ENCODE measurements around the gene B3GAT1.
"Not testable (repeated sequence)": the region's sequence is repeated elsewhere in the genome, so short reads cannot be mapped to it uniquely, and the experiment has no call there.

B3GAT1 gene

DNA sequence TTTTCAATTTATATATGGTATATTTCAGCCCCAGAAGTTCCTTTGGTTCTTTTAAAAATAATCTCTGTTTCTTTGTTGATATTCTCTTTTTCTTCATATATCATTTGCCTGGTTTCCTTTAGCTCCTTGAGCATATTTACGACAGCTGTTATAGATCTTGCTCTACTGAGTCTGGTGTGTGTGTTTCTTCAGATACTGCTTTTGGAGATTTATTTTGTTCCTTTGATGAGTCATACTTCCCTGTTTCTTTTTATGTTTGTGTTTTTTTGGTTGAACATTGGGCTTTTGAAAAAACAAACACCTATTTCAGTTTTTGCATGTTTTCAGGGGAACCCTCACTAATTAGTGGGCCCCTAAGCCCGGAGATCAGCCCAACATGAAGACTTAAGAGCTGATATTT is 56.9 kb downstream of the B3GAT1 start:
- no peak for DNase-seq (ENCODE audit: low read depth)

DNA sequence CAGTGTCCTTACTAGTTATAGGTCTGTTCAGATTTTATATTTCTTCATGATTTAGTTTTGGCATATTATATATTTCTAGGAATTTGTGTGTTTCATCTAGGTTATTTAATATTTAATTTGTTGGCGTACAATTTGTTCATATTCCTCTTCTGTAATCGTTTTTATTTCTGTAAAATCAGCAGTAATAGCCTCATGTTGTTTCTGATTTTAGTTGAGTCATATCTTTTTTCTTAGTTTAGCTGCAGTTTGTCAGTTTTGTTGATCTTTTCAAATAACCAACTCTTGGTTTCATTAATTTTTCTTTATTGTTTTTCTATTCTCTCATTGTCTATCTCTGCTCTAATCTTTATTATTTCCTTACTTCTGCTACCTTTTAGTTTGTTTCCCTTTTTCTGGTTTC is 59.9 kb downstream of the B3GAT1 start:
- DNase-seq (ENCODE audit: low read depth): no peak

DNA sequence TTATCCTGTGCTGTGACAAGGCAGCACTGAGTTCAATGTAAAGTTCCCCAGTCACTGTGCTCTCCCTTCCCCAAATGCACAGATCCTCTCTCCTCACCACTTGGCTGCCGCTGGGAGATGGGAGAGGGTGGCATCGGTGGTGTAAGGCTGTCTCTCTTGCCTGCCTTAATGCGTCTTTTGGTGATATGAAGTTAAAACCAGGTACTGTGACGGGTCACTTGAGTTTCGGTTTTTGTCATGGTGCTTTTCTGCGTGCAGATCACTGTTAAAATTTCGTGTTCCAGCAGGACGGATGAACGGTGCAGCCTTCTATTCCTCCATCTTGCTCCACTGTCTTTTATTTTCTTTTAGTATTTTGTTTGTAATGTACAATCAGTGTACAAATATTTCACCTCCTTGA is 61.7 kb downstream of the B3GAT1 start:
- no peak for DNase-seq (ENCODE audit: low read depth)

DNA sequence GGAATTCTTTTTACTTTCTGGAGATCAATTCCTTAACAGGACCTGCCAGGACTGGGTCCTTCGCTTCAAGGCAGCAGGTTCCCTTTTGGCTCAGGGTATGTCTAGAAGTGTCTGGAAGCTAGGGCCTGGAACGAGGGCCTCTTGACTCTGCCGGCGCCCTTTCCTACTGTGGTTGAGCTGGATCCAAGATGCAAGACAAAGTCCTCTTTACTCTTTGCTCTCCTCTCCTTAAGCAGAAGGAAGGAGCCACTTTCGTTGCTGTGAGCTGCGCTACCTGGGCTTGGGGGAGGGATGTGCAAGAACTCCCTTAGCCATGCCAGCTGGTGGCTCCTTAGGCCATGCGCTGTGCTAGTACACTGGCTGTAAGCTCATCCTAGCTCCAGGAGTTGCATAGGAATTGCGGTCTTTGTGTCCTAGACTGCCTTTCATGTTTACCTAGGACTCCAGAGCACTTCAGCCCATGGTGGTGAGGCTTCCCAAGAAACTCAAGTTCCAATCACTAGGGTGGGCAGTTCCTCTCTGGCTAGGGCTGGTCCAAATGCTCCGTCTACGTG is 62.2 kb downstream of the B3GAT1 start:
- DNase-seq (ENCODE audit: low read depth): no peak

DNA sequence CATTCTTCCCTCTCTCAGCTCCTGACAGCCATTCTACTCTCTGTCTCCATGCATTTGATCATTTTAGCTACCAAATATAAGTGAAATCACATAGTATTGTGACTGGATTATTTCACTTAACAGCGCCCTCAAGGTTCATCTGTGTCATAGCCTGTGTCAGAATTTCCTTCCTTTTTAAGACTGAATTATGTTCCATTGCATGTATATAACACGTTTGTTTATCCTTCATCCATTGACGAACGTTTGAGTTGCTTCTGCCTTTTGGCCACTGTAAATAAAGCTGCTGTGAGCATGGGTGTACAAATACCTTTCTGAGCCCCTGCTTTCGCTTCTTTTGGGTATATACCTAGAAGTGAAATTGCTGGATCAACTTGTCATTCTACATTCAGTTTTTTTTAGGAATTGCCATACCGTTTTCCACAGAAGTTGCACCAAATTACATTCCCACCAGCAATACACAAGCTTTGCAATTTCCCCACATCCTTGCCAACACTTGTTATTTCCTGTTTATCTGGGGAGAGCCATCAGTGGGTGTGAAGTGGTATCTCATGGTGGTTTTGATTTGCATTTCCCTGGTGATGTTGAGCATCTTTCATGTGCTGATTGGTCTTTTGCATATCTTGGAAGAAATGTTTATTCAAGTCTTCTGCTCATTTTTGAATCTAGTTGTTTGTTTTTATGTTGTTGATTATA is 62.8 kb downstream of the B3GAT1 start:
- no peak for DNase-seq (ENCODE audit: low read depth)

DNA sequence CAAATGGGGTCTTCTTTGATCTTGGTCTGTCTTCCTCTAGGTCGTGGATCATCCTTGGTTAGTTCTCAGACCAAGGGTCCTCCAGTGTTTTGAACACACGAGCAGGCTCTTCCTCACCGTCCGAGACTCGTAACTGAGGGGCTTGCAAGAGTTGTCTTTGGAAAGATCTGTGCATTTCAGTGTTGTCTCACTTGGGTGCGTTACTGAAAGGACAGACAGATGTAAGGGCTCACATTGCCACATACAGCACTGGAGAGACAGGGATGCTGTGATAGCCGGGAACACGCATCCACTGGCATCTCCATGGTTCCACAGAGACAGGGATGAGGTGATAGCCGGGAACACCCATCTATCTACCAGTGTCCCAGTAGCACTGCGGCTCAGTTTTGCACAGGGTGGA is 64.6 kb downstream of the B3GAT1 start:
- DNase-seq (ENCODE audit: low read depth): no peak

DNA sequence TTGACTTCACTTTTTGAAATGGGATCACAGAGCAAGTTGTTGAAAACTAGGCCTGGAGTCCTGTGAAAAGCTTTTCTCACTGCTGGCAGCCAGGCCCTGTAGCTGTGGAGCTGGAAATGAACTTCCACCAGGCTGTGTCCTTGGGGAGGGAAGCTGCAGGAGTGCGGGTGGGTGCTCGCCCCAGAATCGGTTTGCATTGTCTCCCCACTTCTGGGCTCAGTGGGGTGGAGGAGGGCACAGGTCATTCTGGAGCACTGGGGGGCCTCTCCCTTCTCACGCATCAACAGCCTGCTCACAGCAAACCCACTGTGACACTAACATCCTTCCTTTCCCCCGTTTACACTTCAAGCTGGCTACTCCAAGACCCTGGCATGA is 65.1 kb downstream of the B3GAT1 start:
- DNase-seq (ENCODE audit: low read depth): no peak

DNA sequence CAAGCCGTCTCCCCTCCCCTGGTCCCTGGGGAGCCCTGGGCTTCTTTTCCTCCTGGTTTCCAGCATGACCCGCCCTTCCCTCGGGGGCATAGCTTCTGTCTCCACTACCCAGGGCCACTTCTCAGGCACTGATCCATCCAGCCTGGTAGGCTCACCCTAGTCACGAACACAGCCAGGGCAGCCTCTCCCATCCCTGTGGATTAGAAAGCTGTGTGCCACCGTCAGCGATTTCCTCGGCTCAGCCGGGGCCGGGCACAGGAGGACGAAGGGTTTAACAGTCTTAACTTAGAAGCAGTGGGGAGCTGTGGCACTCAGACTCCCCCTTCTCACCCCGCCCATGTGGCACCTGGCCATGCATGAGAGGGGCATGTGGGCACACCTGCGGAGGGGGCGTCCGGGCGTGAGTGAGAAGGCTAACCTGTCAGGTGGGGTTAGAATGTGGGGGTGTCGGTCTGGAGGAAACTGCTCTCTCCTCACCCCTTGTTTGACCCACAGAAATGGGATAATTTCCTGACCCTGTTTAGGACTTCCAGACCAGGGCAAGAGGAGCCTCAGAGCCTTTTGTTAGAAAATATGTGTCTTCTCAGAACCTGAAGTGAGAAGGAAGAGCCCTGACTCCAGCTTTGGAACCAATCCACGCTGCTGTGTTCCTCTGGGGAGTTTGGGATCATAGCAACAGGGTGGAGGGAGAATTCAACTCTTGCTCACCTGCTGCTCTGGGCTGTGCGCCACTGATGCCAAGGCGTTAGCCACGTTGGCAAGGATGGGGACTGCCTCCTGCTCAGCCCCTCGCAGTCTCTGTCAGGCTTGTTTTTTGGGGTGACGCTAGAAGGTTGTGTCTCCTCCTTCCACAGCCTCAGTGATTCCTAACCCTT is 65.7 kb downstream of the B3GAT1 start:
- DNase-seq (ENCODE audit: low read depth): no peak

DNA sequence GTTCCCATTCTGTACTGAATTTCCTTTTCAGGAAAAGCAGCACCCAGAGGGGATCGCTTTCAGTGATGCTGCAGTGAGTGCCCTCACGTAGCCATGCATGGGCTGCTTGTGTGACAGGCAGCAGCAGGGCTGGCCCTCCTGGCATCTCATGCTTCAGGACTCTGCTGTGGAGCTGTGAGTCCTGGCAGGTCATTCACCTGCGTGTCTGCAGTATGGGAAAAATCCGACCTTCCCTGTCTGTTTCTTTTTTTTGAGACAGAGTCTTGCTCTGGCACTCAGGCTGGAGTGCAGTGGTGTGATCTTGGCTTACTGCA is 66.8 kb downstream of the B3GAT1 start:
- DNase-seq (ENCODE audit: low read depth): no peak

DNA sequence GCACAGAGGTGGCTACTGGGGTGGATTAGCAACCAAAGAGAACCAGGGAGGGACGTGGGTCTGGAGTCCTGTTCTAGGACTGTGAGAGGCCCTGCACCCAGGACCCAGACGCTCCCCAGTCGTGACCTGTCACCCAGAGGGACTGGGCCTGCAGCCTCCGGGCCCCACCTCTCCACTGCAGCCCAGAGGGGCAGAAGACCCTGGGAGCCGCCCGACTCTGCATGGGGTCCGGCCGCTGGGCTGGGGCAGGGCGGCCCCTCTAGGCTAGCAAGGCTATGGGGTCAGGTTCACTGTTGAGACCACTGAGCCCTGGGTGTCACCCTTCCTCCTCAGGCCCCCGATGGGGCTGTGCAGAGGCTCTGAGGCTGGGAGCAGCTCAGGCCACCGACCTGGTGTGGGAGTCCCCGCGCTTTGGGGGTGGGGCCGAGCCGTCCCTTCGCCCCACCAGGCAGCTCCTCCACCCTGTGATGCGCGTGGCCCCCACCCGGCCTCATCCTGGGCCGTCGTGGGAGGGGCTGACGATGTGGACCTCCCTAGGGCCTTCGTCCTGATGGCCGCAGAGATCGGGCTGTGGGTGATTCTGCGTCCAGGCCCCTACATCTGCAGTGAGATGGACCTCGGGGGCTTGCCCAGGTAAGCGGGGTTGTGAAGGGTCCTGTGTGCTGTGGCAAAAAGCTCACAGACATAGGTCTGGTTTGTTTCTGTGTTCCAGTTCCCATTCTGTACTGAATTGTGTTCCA is 67.4 kb downstream of the B3GAT1 start:
- DNase-seq (ENCODE audit: low read depth): not testable (repeated sequence)

DNA sequence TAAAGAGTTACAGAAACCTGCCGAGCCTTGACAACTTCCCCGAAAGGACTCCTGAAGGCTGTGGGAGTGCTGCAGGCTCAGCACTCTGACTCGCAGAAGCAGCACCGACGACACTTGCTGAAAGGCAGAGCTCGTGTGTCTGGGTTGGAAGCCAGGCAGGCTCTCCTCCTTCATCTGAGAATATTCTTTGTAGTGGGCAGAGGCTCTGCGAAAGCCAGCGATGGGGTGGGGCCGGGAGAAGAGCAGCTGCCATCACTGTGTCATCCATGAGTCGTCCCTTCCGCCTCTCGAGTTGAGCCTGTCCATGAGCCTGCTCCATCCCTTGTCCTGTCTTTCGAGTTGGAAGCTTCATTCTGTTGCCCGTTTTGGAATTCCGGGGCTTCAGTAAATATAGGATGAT is 68.4 kb downstream of the B3GAT1 start:
- DNase-seq (ENCODE audit: low read depth): no peak

DNA sequence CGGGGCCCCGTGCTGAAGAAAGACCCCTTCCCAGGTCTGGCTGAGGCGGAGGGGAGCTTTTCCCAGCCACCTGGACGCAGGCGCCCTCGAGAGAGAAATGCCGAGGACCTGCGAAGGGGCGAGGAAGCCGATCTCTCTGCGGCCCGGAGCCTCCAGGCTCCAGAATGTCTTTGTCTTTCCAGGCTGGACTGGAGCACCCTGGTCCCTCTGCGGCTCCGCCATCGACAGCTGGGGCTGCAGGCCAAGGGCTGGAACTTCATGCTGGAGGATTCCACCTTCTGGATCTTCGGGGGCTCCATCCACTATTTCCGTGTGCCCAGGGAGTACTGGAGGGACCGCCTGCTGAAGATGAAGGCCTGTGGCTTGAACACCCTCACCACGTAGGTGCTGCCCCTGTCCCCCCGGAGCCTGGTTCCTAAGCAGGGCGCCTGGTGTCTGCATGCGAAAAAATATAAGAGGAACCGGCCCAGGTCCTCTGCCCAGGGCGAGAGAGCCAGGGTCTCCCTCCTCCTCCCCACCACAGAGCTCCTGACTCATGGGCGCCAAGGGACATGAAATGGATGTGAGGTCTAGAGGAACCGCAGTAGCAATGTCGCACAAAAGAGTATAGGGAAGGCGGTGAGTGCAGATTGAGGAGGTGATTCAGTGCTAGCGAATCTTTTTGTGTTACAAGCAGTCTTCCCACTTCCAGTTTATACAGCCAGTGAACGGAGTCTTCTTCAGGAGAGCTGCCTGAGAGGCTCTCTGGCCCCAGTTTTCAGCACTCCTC is 69.3 kb downstream of the B3GAT1 start:
- no peak for DNase-seq (ENCODE audit: low read depth)

DNA sequence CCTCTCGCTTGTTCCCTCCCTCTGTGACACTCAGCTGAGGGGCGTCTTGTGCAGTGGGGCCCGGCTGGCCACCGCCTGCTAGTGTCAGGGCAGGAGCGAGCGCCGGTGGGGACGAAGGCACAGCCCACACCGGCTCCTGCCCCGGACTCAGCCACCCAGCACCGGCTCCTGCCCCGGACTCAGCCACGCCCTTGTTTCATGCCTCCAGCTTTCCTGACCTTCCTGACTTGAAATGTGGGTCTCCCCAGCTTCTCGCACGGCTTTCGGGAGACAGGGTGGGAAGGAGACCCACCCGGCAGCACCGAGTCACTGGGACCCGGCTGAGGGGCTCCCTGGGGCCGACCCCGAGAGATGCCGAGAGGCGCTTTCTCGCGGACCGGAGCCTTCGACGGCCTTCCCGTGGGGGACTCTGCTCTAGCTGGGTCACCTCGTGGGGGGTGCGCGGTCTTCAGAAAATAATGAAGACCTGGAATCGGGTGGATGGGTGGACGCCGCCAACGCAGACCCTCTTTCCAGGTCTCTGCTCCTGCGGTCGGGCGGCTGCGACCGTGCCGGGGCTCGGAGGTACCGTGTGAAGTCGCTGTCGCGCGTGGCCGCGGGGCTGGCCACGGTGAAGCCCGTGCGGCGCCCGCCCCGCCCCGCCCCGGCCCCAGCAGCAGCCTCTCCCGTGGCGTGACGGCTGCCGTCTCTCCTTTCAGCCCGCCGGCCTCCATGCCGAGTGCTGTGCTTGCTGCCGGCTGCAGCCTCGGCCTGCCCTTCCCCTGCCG is 70.1 kb downstream of the B3GAT1 start:
- DNase-seq (ENCODE audit: low read depth): no peak

DNA sequence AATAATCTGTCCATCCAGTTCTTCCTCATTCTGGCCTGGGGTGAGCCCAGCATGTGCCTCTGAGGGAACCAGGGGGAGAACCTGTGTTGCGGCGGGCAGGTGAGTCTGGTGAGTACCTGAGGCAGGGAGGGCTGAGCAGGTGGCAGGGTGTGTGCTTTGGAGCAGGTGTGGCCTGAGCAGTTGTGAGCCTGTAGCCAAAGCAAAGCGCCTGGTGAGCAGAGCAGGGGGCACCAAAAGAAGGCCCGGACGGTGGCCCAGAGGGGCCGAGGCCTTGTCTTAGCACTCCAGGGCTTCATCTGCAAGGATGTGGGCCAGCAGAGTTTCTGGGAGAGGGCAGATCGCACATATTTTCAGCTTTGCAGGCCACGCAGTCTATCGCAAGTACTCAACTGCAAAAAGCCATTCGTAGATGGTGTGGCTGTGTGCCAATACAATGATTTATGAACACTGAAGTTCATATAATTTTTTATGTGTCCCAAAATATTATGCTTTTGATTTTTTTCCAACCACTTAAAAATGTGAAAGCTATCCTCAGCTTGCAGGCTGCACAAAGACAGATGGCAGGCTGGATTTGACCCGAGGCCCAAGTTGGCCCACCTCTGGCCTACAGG is 71.6 kb downstream of the B3GAT1 start:
- no peak for DNase-seq (ENCODE audit: low read depth)

DNA sequence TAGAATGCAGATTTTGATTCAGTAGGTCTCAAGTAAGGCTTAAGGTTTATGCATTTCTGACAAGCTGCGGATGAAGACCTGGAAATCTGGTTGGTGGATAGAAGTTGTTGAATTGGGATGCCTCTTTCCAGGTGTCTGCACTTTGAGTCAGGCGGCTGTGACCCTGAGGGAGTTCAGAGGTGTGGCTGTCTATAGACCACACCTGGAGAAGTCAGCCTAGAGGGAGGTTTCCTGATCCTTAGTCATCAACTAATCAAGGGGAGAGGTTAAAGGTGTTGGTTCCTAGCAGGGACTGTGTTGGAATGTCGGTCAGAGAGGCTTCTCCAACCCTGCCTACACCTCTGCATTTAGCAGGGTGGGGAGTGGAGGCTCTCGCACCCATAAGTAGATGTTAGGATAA is 72.3 kb downstream of the B3GAT1 start:
- DNase-seq (ENCODE audit: low read depth): no peak

DNA sequence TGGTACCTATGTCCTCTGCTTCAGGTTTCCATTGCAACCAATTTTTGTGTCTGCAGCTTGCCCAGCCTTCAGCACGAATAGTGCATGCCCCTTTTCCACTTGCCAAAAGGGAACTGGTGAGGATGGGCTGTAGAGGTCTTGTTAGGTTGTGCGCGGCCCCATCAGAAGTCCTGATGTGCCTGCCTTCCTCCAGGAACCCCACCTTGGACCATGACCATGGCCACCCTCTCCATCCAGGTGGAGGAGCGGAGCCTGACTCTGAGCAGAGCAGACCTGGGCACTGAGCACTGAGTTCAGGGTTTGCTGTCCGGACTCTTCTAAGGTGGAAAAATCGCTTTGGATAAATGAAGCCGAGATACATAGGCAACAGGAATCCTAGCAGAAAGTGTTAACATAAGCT is 73.4 kb downstream of the B3GAT1 start:
- no peak for DNase-seq (ENCODE audit: low read depth)

DNA sequence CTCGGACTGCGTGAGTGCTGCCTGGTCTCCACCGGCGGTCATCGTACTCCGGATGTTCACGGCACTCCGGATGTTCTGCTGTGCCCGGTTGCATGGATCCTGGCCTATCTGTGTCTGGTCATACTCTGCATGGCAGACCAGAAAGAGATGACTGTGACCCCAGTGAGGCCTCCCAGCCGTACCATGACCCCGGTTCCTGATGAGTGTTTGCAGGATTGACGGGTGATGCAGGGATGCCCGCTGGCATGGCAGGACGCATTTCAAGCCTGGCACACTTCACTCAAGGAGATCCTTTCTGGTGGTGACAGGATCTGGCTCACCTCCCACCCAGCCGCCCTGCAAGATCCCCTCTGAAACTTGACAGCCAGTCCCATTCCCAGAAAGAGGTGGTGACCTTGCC is 74.0 kb downstream of the B3GAT1 start:
- DNase-seq (ENCODE audit: low read depth): no peak

DNA sequence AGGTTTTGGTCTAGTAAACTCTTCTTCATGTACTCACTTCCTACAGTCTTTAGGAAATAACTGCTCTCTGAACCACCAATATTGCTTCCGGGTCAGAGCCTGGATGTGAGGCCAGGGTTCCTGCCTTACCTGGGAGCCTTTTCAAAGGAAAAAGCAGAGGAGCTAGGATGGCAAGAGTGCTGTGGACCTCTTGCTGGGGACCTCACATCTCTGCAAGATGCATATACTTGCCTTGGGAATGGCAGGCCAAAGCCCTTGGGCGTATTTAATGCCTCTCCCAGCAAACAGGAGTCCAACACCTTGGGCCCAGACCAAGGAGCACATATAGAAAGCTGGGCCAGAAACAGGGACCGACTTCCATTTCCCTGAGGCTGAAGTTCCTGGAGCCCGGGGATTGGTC is 75.0 kb downstream of the B3GAT1 start:
- DNase-seq (ENCODE audit: low read depth): no peak

DNA sequence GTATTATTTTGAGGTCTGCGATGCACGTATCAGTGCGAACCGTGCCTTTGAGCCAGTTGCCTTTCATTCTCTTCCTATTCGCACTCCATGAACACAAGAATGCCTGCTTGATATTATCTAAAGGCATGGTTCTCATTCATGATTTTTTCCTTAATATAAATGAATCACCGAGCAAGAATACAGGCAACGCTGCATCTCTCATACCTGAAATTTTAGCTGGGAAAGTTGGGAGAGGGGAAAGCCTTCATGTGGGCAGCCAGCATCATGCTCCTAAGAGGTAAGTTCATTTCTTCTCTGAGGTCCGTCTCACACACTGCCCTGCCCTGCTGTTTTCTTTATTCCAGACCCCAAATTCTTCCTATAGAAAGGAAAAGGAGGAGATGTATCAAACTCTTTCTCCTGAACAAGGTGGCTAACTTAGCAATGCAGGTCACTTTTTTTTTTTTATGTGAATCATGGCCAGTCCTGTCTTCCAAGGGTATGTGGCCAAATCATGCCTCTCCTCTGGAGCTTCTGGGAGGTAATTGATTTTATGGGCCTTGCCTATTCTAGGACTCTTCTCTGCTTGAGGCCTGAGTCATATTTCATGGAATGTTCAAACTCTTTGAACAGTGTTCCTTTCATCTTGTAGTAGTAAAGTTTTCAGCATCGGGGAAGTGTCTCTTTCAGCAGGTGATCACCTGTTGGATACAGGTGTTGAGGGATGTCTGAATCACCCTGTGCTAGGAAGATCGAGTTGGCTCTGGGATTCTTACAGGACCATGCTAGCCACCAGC is 77.1 kb downstream of the B3GAT1 start:
- DNase-seq (ENCODE audit: low read depth): no peak

DNA sequence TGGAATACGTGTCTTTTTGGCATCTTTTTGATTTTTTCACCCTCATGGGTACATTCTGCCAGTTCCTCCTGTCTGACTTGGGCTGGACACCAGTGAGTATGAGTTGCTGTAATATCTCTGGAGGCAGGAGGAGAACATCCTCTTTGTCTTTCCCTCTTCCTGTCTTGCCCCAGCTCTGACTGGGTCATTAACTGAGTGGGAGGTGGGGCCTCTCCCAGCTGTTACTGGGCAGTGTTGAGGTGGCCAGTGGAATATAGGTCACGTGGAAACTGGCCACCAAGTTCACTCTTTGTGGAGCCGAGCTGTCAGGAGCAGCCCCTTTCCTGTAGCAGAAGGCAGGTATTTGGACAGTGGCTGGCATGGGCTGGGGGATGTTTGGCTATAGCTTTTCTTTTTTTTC is 78.1 kb downstream of the B3GAT1 start:
- DNase-seq (ENCODE audit: low read depth): no peak
